SK-N-SH (cell line): ENCODE measurements around the gene HOXA1. TPM values are rescaled to one million over a fixed set of nuclear protein-coding genes. Genes with fewer than 3 reads are reported as not detected.

ENCODE experiments used
- CTCF ChIA-PET: fragments of 300-600, 350-600 bp; formaldehyde crosslinking; extraction: SDS; loops from one replicate; lab custom pipeline; 2021; lab: Yijun Ruan, JAX
- POLR2A ChIA-PET: fragments of 350-600 bp; sonication (Branson Sonifier 250); formaldehyde crosslinking; extraction: SDS; loops from one replicate; lab custom pipeline; 2020; ENCODE audit warnings: antibody characterized with exemption, inconsistent platforms; lab: Yijun Ruan, JAX
- DNase-seq: peaks from one replicate; pipeline ENCODE4 v3.0.0; 2012
- H2AFZ ChIP-seq: fragments of 200-600 bp; sonication (generic); 2 replicates; pipeline ENCODE4 v1.8.1; 2016; ENCODE audit warnings: antibody characterized with exemption, mild to moderate bottlenecking, low read depth
- H3F3A ChIP-seq: fragments of 200-600 bp; sonication (generic); replicated peaks from 2 replicates; pipeline ENCODE3; 2016; ENCODE audit warnings: antibody characterized with exemption, mild to moderate bottlenecking; ENCODE audit not compliant: insufficient read depth
- H3K27ac ChIP-seq, 2 experiments: fragments of 200-500 bp in 1 of 2; fragments of 200-600 bp in 1 of 2; sonication (Bioruptor generic) in 1 of 2; sonication (generic), shearing (Covaris generic) in 1 of 2; 2 replicates each; pipeline versions ENCODE4 v1.5.1 to v1.6.1; 2014 to 2016; ENCODE audit warnings: low read depth in 2 of 2, inconsistent platforms in 1 of 2, low read length in 1 of 2, mild to moderate bottlenecking in 1 of 2, mixed read lengths in 1 of 2
- H3K27me3 ChIP-seq: fragments of 200-600 bp; sonication (generic), shearing (Covaris generic); 2 replicates; pipeline ENCODE4 v1.6.1; 2016; ENCODE audit warnings: mixed run types; ENCODE audit not compliant: insufficient read depth
- H3K36me3 ChIP-seq, 2 experiments: fragments of 200-500 bp in 1 of 2; fragments of 200-600 bp in 1 of 2; sonication (Bioruptor generic) in 1 of 2; sonication (generic) in 1 of 2; replicated peaks in 1 of 2; 2 replicates each; pipeline versions ENCODE3 to v1.5.1; 2014 to 2016; ENCODE audit warnings: low read length in 1 of 2, mild to moderate bottlenecking in 1 of 2; ENCODE audit not compliant: insufficient read depth in 2 of 2, control insufficient read depth in 1 of 2
- H3K4me1 ChIP-seq, 2 experiments: fragments of 200-500 bp in 1 of 2; fragments of 200-600 bp in 1 of 2; sonication (Bioruptor generic) in 1 of 2; sonication (generic), shearing (Covaris generic) in 1 of 2; 2 replicates each; pipeline versions ENCODE4 v1.5.1 to v1.6.1; 2014 to 2016; ENCODE audit warnings: low read depth in 1 of 2, low read length in 1 of 2, mixed run types in 1 of 2; ENCODE audit not compliant: insufficient read depth in 2 of 2, control insufficient read depth in 1 of 2
- H3K4me2 ChIP-seq: fragments of 200-600 bp; sonication (generic), shearing (Covaris generic); 2 replicates; pipeline ENCODE4 v1.6.1; 2017; ENCODE audit warnings: mixed run types
- H3K4me3 ChIP-seq, 2 experiments: fragments of 200-500 bp in 1 of 2; fragments of 200-600 bp in 1 of 2; sonication (Bioruptor generic) in 1 of 2; sonication (generic), shearing (Covaris generic) in 1 of 2; 2 replicates each; pipeline versions ENCODE4 v1.5.1 to v1.8.1; 2014 to 2016; ENCODE audit warnings: low read depth in 2 of 2, inconsistent platforms in 1 of 2, low read length in 1 of 2, mild to moderate bottlenecking in 1 of 2, mixed read lengths in 1 of 2, moderate library complexity in 1 of 2
- H3K79me2 ChIP-seq: fragments of 200-600 bp; sonication (generic); 2 replicates; pipeline ENCODE4 v1.8.1; 2017; ENCODE audit warnings: mild to moderate bottlenecking; ENCODE audit not compliant: insufficient read depth
- H3K9ac ChIP-seq: fragments of 200-600 bp; sonication (generic); 2 replicates; pipeline ENCODE4 v1.6.1; 2017; ENCODE audit warnings: mixed run types
- H3K9me2 ChIP-seq: fragments of 200-600 bp; sonication (generic); 2 replicates; pipeline ENCODE4 v1.6.1; 2017; ENCODE audit warnings: mixed run types
- H3K9me3 ChIP-seq: fragments of 200-600 bp; sonication (generic); 2 replicates; pipeline ENCODE4 v1.6.1; 2017; ENCODE audit warnings: mixed run types, mild to moderate bottlenecking, moderate library complexity
- H4K20me1 ChIP-seq: fragments of 200-600 bp; sonication (generic); 2 replicates; pipeline ENCODE4 v1.6.1; 2017; ENCODE audit warnings: mild to moderate bottlenecking, mixed run types; ENCODE audit not compliant: insufficient read depth
- EP300 ChIP-seq, 2 experiments: IDR thresholded peaks; 2 replicates each; pipeline versions ENCODE4 v1.4.0 to v1.6.1; 2012; ENCODE audit warnings: borderline replicate concordance in 1 of 2, low read depth in 1 of 2, low read length in 1 of 2
- FOXJ3 ChIP-seq: sonication (generic); formaldehyde crosslinking; IDR thresholded peaks from 2 replicates; pipeline ENCODE4 v1.5.1; 2020; ENCODE audit warnings: mild to moderate bottlenecking, missing genetic modification reagents
- GABPA ChIP-seq: IDR thresholded peaks from 2 replicates; pipeline ENCODE4 v1.4.0; 2012; ENCODE audit warnings: low read depth, mild to moderate bottlenecking
- GATA2 ChIP-seq: sonication (generic); formaldehyde crosslinking; IDR thresholded peaks from 2 replicates; pipeline ENCODE4 v1.5.0; 2020; ENCODE audit warnings: mild to moderate bottlenecking, missing genetic modification reagents
- MEF2A ChIP-seq: IDR thresholded peaks from 2 replicates; pipeline ENCODE4 v1.4.0; 2012; ENCODE audit warnings: low read depth, borderline replicate concordance
- NFIC ChIP-seq: IDR thresholded peaks from 2 replicates; pipeline ENCODE4 v1.4.0; 2012; ENCODE audit warnings: borderline replicate concordance
- NRF1 ChIP-seq: IDR thresholded peaks from 2 replicates; pipeline ENCODE4 v1.6.1; 2012; ENCODE audit warnings: low read depth, mild to moderate bottlenecking, low read length
- RAD21 ChIP-seq: IDR thresholded peaks from 2 replicates; pipeline ENCODE4 v1.6.1; 2012; ENCODE audit warnings: mild to moderate bottlenecking, low read length
- RCOR1 ChIP-seq: fragments of 150-350 bp; IDR thresholded peaks from 2 replicates; pipeline ENCODE4 v1.6.1; 2017; ENCODE audit warnings: antibody characterized with exemption, low read length
- RXRA ChIP-seq: IDR thresholded peaks from 2 replicates; pipeline ENCODE4 v1.4.0; 2012; ENCODE audit warnings: low read depth, mild to moderate bottlenecking, borderline replicate concordance
- SMC3 ChIP-seq: IDR thresholded peaks from 2 replicates; pipeline ENCODE4 v1.6.1; 2012; ENCODE audit warnings: low read depth, low read length, improper control_type of control experiment
- TAF1 ChIP-seq: IDR thresholded peaks from 2 replicates; pipeline ENCODE4 v1.6.1; 2012; ENCODE audit warnings: low read depth, mild to moderate bottlenecking, low read length, moderate library complexity, borderline replicate concordance
- YY1 ChIP-seq: IDR thresholded peaks from 2 replicates; pipeline ENCODE4 v1.4.0; 2012; ENCODE audit warnings: low read depth, mild to moderate bottlenecking
- WGBS: methylation state at CpG from one replicate; pipeline ENCODE4 v1.1.6; 2017; ENCODE audit warnings: low lambda C conversion rate; 5-methylcytosine and 5-hydroxymethylcytosine counted together
- polyA plus RNA-seq, 3 experiments: library from polyadenylated mRNA; depleted of rRNA; stranded (reverse); fragments of >200 nt; gene quantifications; 2 replicates each; pipeline ENCODE4 v1.2.3, GENCODE V29; 2012
- TF ChIP-seq, protein P1 (sequence below): IDR thresholded peaks from 2 replicates; pipeline ENCODE4; 2012
- TF ChIP-seq, protein P2 (sequence below): fragments of 150-350 bp; IDR thresholded peaks from 2 replicates; pipeline ENCODE4 v1.6.1; 2016; ENCODE audit warnings: mild to moderate bottlenecking, low read depth, low read length
- TF ChIP-seq, protein P3 (sequence below): IDR thresholded peaks from 2 replicates; pipeline ENCODE4 v1.4.0; 2012; ENCODE audit warnings: low read depth
- TF ChIP-seq, protein P4 (sequence below): IDR thresholded peaks from 2 replicates; pipeline ENCODE4 v1.4.0; 2012; ENCODE audit warnings: low read depth, borderline replicate concordance
- TF ChIP-seq, protein P5 (sequence below): fragments of 200-600 bp; sonication (generic); IDR thresholded peaks from 2 replicates; pipeline ENCODE4 v1.6.1; 2017; ENCODE audit warnings: antibody characterized with exemption, mild to moderate bottlenecking, moderate library complexity

The HOXA1 gene
- polyA plus RNA-seq, 1 of the 3 experiments (the other 2 are of a cell fraction), result not detected

DNA sequence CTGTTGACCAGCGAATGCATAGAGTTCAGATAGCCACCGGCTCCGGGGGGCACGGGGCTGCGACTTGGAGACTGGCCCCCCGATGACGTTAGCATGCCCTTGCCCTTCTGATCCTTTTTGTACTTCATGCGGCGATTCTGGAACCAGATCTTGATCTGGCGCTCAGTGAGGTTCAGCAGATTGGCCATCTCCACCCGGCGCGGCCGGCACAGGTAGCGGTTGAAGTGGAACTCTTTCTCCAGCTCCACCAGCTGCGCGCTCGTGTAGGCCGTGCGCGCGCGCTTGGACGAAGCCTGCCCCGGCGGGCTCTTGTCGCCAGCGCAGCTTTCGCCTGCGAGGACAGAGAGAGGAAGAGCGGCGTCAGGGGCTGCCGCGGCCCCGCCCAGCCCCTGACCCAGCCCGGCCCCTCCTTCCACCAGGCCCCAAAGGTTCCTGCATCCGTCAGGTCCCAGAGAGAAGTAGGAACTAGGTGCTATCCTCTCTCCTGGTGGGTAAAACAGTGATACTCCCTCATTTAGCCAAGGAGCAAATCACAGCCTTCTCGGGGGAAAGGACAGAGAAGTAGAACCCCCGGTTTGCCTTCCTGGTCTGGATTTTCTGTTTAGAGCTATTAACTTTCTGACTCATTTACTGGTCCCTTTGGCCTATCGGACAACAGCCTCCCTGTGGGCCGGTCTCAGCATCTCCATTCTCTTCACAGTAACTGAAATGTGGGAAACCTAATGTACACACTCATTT, 12.8 kb upstream of the HOXA1 start:
- Histone ChIP-seq H3K36me3 (no peaks in the 10 kb centered on the region), H3K79me2 (no peaks in the 10 kb centered on the region), H3K9ac (no peak overlapping the region), H3K9me3 (no peaks in the 10 kb centered on the region), H3K4me1 (no peaks in the 10 kb centered on the region; a peak in 1 of 4 replicates), H3K27me3 (peaks cover 99% of the 10 kb centered on the region), H2AFZ (no peak overlapping the region), H4K20me1 (no peaks in the 10 kb centered on the region), H3K9me2 (no peaks in the 10 kb centered on the region), H3F3A (peaks cover 5% of the 10 kb centered on the region), H3K27ac (no peak overlapping the region), H3K4me3 (no peak overlapping the region), H3K4me2 (no peak overlapping the region)
- CTCF ChIA-PET, result interaction anchor here (0.6 to 1.4 kb wide), 2 partner anchors 36 to 76 kb away, joined by 3 to 8 read pairs; partner anchors contain the start of gene HOXA11
- WGBS, result 11% methylated on average over 35 of the region's 41 CpGs
- POLR2A ChIA-PET, result no interaction called here
- DNase-seq, result no peak
- TF ChIP-seq SMC3 (no peak), GATA2 (CRISPR knock-in tag) (no peak), NRF1 (no peak), MEF2A (no peak), TAF1 (no peak), NFIC (no peak), YY1 (no peak), FOXJ3 (CRISPR knock-in tag) (no peak), GABPA (no peak), RCOR1 (no peak), EP300 (IDR thresholded peaks at IDR 0.05; ENCODE audit: borderline replicate concordance in 1 of 2, low read depth in 1 of 2, low read length in 1 of 2) (no peak), RXRA (no peak), RAD21 (no peak)
- TF ChIP-seq, protein P1, sequence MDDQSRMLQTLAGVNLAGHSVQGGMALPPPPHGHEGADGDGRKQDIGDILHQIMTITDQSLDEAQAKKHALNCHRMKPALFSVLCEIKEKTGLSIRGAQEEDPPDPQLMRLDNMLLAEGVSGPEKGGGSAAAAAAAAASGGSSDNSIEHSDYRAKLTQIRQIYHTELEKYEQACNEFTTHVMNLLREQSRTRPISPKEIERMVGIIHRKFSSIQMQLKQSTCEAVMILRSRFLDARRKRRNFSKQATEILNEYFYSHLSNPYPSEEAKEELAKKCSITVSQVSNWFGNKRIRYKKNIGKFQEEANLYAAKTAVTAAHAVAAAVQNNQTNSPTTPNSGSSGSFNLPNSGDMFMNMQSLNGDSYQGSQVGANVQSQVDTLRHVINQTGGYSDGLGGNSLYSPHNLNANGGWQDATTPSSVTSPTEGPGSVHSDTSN, result no peak
- TF ChIP-seq, protein P2, sequence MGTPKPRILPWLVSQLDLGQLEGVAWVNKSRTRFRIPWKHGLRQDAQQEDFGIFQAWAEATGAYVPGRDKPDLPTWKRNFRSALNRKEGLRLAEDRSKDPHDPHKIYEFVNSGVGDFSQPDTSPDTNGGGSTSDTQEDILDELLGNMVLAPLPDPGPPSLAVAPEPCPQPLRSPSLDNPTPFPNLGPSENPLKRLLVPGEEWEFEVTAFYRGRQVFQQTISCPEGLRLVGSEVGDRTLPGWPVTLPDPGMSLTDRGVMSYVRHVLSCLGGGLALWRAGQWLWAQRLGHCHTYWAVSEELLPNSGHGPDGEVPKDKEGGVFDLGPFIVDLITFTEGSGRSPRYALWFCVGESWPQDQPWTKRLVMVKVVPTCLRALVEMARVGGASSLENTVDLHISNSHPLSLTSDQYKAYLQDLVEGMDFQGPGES, result no peak
- TF ChIP-seq, protein P3, sequence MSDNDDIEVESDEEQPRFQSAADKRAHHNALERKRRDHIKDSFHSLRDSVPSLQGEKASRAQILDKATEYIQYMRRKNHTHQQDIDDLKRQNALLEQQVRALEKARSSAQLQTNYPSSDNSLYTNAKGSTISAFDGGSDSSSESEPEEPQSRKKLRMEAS, result no peak
- TF ChIP-seq, protein P4, sequence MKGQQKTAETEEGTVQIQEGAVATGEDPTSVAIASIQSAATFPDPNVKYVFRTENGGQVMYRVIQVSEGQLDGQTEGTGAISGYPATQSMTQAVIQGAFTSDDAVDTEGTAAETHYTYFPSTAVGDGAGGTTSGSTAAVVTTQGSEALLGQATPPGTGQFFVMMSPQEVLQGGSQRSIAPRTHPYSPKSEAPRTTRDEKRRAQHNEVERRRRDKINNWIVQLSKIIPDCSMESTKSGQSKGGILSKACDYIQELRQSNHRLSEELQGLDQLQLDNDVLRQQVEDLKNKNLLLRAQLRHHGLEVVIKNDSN, result no peak
- TF ChIP-seq, protein P5, sequence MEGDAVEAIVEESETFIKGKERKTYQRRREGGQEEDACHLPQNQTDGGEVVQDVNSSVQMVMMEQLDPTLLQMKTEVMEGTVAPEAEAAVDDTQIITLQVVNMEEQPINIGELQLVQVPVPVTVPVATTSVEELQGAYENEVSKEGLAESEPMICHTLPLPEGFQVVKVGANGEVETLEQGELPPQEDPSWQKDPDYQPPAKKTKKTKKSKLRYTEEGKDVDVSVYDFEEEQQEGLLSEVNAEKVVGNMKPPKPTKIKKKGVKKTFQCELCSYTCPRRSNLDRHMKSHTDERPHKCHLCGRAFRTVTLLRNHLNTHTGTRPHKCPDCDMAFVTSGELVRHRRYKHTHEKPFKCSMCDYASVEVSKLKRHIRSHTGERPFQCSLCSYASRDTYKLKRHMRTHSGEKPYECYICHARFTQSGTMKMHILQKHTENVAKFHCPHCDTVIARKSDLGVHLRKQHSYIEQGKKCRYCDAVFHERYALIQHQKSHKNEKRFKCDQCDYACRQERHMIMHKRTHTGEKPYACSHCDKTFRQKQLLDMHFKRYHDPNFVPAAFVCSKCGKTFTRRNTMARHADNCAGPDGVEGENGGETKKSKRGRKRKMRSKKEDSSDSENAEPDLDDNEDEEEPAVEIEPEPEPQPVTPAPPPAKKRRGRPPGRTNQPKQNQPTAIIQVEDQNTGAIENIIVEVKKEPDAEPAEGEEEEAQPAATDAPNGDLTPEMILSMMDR, result no peak
